Common myeloid progenitor, CD34-positive (primary cell): ENCODE results near the gene CCDC85C.

ENCODE experiments used
- CTCF ChIA-PET: fragments of 350-600 bp; sonication (Branson Sonifier 250); formaldehyde crosslinking; loops from one replicate; lab custom pipeline; 2021; ENCODE audit warnings: antibody characterized with exemption; lab: Charles Lee
- POLR2A ChIA-PET: fragments of 350-600 bp; sonication (Branson Sonifier 250); formaldehyde crosslinking; loops from one replicate; lab custom pipeline; 2021; ENCODE audit warnings: antibody characterized with exemption; lab: Charles Lee
- DNase-seq, 3 donors: peaks; one replicate each; pipeline versions ENCODE4 v3.0.0 to v3.0.0-alpha.2; 2013
- H3K27ac ChIP-seq, 2 experiments: 1 replicate in 1 of 2; 2 replicates in 1 of 2; pipeline ENCODE4 v1.7.0; 2013; ENCODE audit warnings: inconsistent platforms in 2 of 2, low read length in 2 of 2, mild to moderate bottlenecking in 2 of 2, low read depth in 1 of 2, moderate library complexity in 1 of 2; ENCODE audit not compliant: severe bottlenecking in 2 of 2, insufficient read depth in 1 of 2, poor library complexity in 1 of 2
- H3K27me3 ChIP-seq, 5 experiments: replicated peaks in 2 of 5; 1 replicate in 3 of 5; 2 replicates in 2 of 5; pipeline versions ENCODE4 v1.6.1 to v1.7.0; 2013; ENCODE audit warnings: low read length in 4 of 5, mild to moderate bottlenecking in 2 of 5, moderate library complexity in 2 of 5, inconsistent platforms in 1 of 5; ENCODE audit not compliant: insufficient read depth in 5 of 5, control insufficient read depth in 4 of 5
- H3K36me3 ChIP-seq, 4 experiments: 1 replicate in 2 of 4; 2 replicates in 2 of 4; pipeline versions ENCODE4 v1.6.1 to v1.7.0; 2013; ENCODE audit warnings: low read length in 3 of 4, control low read depth in 1 of 4, mild to moderate bottlenecking in 1 of 4; ENCODE audit not compliant: control insufficient read depth in 4 of 4, insufficient read depth in 4 of 4
- H3K4me1 ChIP-seq, 4 experiments: 1 replicate in 3 of 4; 2 replicates in 1 of 4; pipeline versions ENCODE4 v1.6.1 to v1.7.1; 2013; ENCODE audit warnings: low read length in 3 of 4, mild to moderate bottlenecking in 3 of 4, control low read depth in 1 of 4, inconsistent platforms in 1 of 4, moderate library complexity in 1 of 4; ENCODE audit not compliant: control insufficient read depth in 4 of 4, insufficient read depth in 4 of 4; ENCODE audit errors: control extremely low read depth in 1 of 4
- H3K4me3 ChIP-seq, 7 experiments: 1 replicate in 4 of 7; 2 replicates in 3 of 7; pipeline versions ENCODE4 v1.5.1 to v1.7.0; 2013; ENCODE audit warnings: mild to moderate bottlenecking in 7 of 7, low read length in 6 of 7, moderate library complexity in 6 of 7, inconsistent platforms in 2 of 7, low read depth in 2 of 7, control low read depth in 1 of 7; ENCODE audit not compliant: insufficient read depth in 4 of 7, control insufficient read depth in 1 of 7; ENCODE audit errors: extremely low read depth in 1 of 7
- H3K9me3 ChIP-seq, 5 experiments: 1 replicate in 4 of 5; 2 replicates in 1 of 5; pipeline versions ENCODE4 v1.6.1 to v1.7.1; 2013; ENCODE audit warnings: low read length in 4 of 5, mild to moderate bottlenecking in 2 of 5, inconsistent platforms in 1 of 5, low read depth in 1 of 5, moderate library complexity in 1 of 5; ENCODE audit not compliant: control insufficient read depth in 4 of 5, insufficient read depth in 2 of 5; ENCODE audit errors: control extremely low read depth in 1 of 5
- WGBS: methylation state at CpG from one replicate; pipeline ENCODE4 v1.1.5; 2013; ENCODE audit not compliant: insufficient coverage; 5-methylcytosine and 5-hydroxymethylcytosine counted together

Gene CCDC85C

GRCh38 chr14:99497894-99498293, 106.1 kb downstream of the CCDC85C start:
- DNase-seq: no peak
- H3K4me3 ChIP-seq: no peak overlapping the region
- 86% methylated on average over 2 of the region's 3 CpGs for whole genome bisulfite sequencing
- no peaks in the 10 kb centered on the region for H3K27me3 ChIP-seq
- H3K36me3 ChIP-seq: peaks cover 43 to 79% (median 63%) of the 10 kb centered on the region in 4 experiments
- H3K4me1 ChIP-seq: no peaks in the 10 kb centered on the region
- no peak overlapping the region for H3K27ac ChIP-seq
- ChIA-PET POLR2A (no interaction called here), CTCF (no interaction called here)
- H3K9me3 ChIP-seq: no peaks in the 10 kb centered on the region

- H3K9me3 ChIP-seq: no peaks in the 10 kb centered on the region
- H3K27ac ChIP-seq: no peak overlapping the region
- no peaks in the 10 kb centered on the region for H3K4me1 ChIP-seq
- no peak overlapping the region for H3K4me3 ChIP-seq
- 100% methylated on average over 1 of the region's 2 CpGs for WGBS
- no peak for DNase-seq
- no peaks in the 10 kb centered on the region for H3K27me3 ChIP-seq
- POLR2A ChIA-PET: no interaction called here
- CTCF ChIA-PET: no interaction called here
- H3K36me3 ChIP-seq: peaks cover 40 to 79% (median 63%) of the 10 kb centered on the region in 4 experiments
Measured at GRCh38 chr14:99497341-99497740, 106.7 kb downstream of the CCDC85C start.

- H3K9me3 ChIP-seq: no peaks in the 10 kb centered on the region
- ChIA-PET CTCF (no interaction called here), POLR2A (no interaction called here)
- DNase-seq: no peak
- H3K4me1 ChIP-seq: peaks cover 6 to 22% (median 17%) of the 10 kb centered on the region in 4 experiments
- no CpG with 5 or more reads among the region's 2 CpGs for WGBS
- no peaks in the 10 kb centered on the region for H3K27me3 ChIP-seq
- no peak overlapping the region for H3K4me3 ChIP-seq
- no peaks in the 10 kb centered on the region for H3K36me3 ChIP-seq
- no peak overlapping the region for H3K27ac ChIP-seq
Measured at GRCh38 chr14:99484106-99484505, 119.9 kb downstream of the CCDC85C start.

GRCh38 chr14:99481745-99482099, 122.3 kb downstream of the CCDC85C start:
- H3K9me3 ChIP-seq: no peaks in the 10 kb centered on the region
- no peaks in the 10 kb centered on the region for H3K27me3 ChIP-seq
- H3K4me3 ChIP-seq: peak overlapping the region; percentile 81 to 100 (median 99)
- WGBS: 0% methylated on average over 15 of the region's 17 CpGs
- no peaks in the 10 kb centered on the region for H3K36me3 ChIP-seq
- peaks cover 11 to 36% (median 25%) of the 10 kb centered on the region in 4 experiments for H3K4me1 ChIP-seq
- POLR2A ChIA-PET: no interaction called here
- H3K27ac ChIP-seq: peak overlapping the region; percentile 90 to 94
- CTCF ChIA-PET: interaction anchor here (1.6 kb wide), 1 partner anchor 10 kb away, joined by 7 read pairs; no protein-coding TSS in a partner anchor
- DNase-seq: peak; percentile 36 to 71 (median 59)

GRCh38 chr14:99480917-99481744, 122.9 kb downstream of the CCDC85C start, which contains the start of gene CCNK:
Gene CCNK (plus strand): TSS chr14:99481409. CDS start chr14:99492678, 11,269 bp downstream.
- Histone ChIP-seq H3K27ac (peak within 1 kb of the TSS; percentile 90 to 94), H3K27me3 (no peaks in the 10 kb centered on the region), H3K4me3 (peak within 1 kb of the TSS; percentile 91 to 100 (median 99)), H3K9me3 (no peaks in the 10 kb centered on the region), H3K36me3 (no peaks in the 10 kb centered on the region), H3K4me1 (peaks cover 11 to 41% (median 27%) of the 10 kb centered on the region in 4 experiments)
- ChIA-PET CTCF (no interaction called here), POLR2A (no interaction called here)
- WGBS: under 1% methylated on average over 73 of the region's 82 CpGs
- peak; percentile 100 for DNase-seq

GRCh38 chr14:99479906-99480869, 123.8 kb downstream of the CCDC85C start, which contains the start of gene SETD3:
Gene SETD3 (minus strand): TSS chr14:99480859. CDS start chr14:99465805, 15,054 bp downstream.
- Histone ChIP-seq H3K4me1 (peaks cover 11 to 42% (median 27%) of the 10 kb centered on the region in 4 experiments), H3K36me3 (peaks cover 0 to 2% (median 0%) of the 10 kb centered on the region in 4 experiments), H3K4me3 (peak within 1 kb of the TSS; percentile 91 to 100 (median 99)), H3K27ac (peak within 1 kb of the TSS; percentile 90 to 94), H3K9me3 (no peaks in the 10 kb centered on the region), H3K27me3 (no peaks in the 10 kb centered on the region)
- ChIA-PET CTCF (no interaction called here), POLR2A (no interaction called here)
- DNase-seq: peak; percentile 47 to 64 (median 53)
- 0% methylated on average over 102 of the region's 122 CpGs for WGBS
